Body of pancreas (tissue), 4 donors: ENCODE results near the gene DNAJC24. TPM values are rescaled to one million over a fixed set of nuclear protein-coding genes. Genes with fewer than 3 reads are reported as not detected.

Experiments used
- ATAC-seq: fragments of 150-250 bp; one replicate; pipeline ENCODE4 v1.9.1; 2016
- DNase-seq, 4 donors: peaks; one replicate each; pipeline ENCODE4 v3.0.0-alpha.2; 2019
- H3K27ac ChIP-seq, 4 donors: fragments of 200-600 bp; sonication (generic); 1 replicate in 3 of 4; 2 replicates in 1 of 4; pipeline versions ENCODE4 v1.5.1 to v1.6.1; 2016 to 2019; ENCODE audit warnings: mild to moderate bottlenecking in 1 of 4, mixed read lengths in 1 of 4, moderate library complexity in 1 of 4
- H3K27me3 ChIP-seq, 2 donors: fragments of 200-600 bp; sonication (generic); one replicate each; pipeline ENCODE4 v1.6.0; 2016; ENCODE audit warnings: mild to moderate bottlenecking in 1 of 2
- H3K36me3 ChIP-seq, 2 donors: fragments of 200-600 bp; sonication (generic); replicated peaks in 1 of 2; 2 replicates each; pipeline ENCODE4 v1.5.1; 2016; ENCODE audit warnings: low read depth in 2 of 2; ENCODE audit not compliant: insufficient read depth in 1 of 2
- H3K4me1 ChIP-seq: fragments of 200-600 bp; sonication (generic); one replicate; pipeline ENCODE4 v1.6.0; 2016
- H3K4me3 ChIP-seq, 2 donors: fragments of 200-600 bp; sonication (generic); 1 replicate in 1 of 2; 2 replicates in 1 of 2; pipeline ENCODE4 v1.5.1; 2016 to 2019
- H3K9me3 ChIP-seq, 3 donors: fragments of 200-600 bp; sonication (generic); 1 replicate in 2 of 3; 2 replicates in 1 of 3; pipeline ENCODE4 v1.5.1; 2016
- CTCF ChIP-seq, 7 experiments: fragments of 450-650 bp in 4 of 7; fragments of 200-600 bp in 3 of 7; sonication (generic) in 3 of 7; IDR thresholded peaks; one replicate each; pipeline ENCODE4 v1.5.1; 2016 to 2019; ENCODE audit warnings: antibody characterized with exemption in 7 of 7
- POLR2A ChIP-seq, 3 donors: fragments of 450-650 bp; IDR thresholded peaks; one replicate each; pipeline ENCODE4 v1.6.1; 2016; ENCODE audit warnings: antibody characterized with exemption in 3 of 3, mild to moderate bottlenecking in 2 of 3
- WGBS, 2 donors: methylation state at CpG; one replicate each; pipeline ENCODE4 v1.1.5; 2017; 5-methylcytosine and 5-hydroxymethylcytosine counted together
- intact Hi-C: fragments of 100-400 bp; cut with DNase I; formaldehyde crosslinking; loops from one replicate; pipeline ENCODE4 v1.15.1; 2023
- total RNA-seq, 2 donors: library from RNA; depleted of rRNA; stranded (reverse); fragments of >200 nt; gene quantifications; one replicate each; pipeline ENCODE4 v1.1.0, GENCODE V29; 2016

DNAJC24 gene
- total RNA-seq, 2 donors from 2014 or later, result 16.1 to 32.3 TPM

GRCh38 chr11:31419138-31419537, 49.5 kb downstream of the DNAJC24 start:
- Histone ChIP-seq H3K4me3 (no peak overlapping the region), H3K4me1 (no peaks in the 10 kb centered on the region), H3K27me3 (peaks cover 0 to 2% of the 10 kb centered on the region in 2 donors), H3K27ac (no peak overlapping the region), H3K9me3 (no peaks in the 10 kb centered on the region), H3K36me3 (no peaks in the 10 kb centered on the region)
- no peak for ATAC-seq
- intact Hi-C loops, result no loop called here
- no peak for DNase-seq
- TF ChIP-seq POLR2A (IDR thresholded peaks at IDR 0.05) (no peak), CTCF (IDR thresholded peaks at IDR 0.05) (no peak)
- 93 to 95% methylated on average over 3 of the region's 3 CpGs for WGBS, 2 donors

- no peak for DNase-seq
- no peak for ATAC-seq
- Histone ChIP-seq H3K4me1 (no peaks in the 10 kb centered on the region), H3K9me3 (no peaks in the 10 kb centered on the region), H3K36me3 (no peaks in the 10 kb centered on the region), H3K4me3 (no peak overlapping the region), H3K27me3 (peaks cover 0 to 2% of the 10 kb centered on the region in 2 donors), H3K27ac (no peak overlapping the region)
- intact Hi-C loops, result no loop called here
- 57 to 67% methylated on average over 1 of the region's 1 CpG for WGBS, 2 donors
- TF ChIP-seq POLR2A (IDR thresholded peaks at IDR 0.05) (no peak), CTCF (IDR thresholded peaks at IDR 0.05) (no peak)
Observed at GRCh38 chr11:31419669-31420068, 50.0 kb downstream of the DNAJC24 start.

- ATAC-seq (no peak), DNase-seq (no peak)
- H3K9me3 ChIP-seq, result no peaks in the 10 kb centered on the region
- 60 to 67% methylated on average over 2 of the region's 2 CpGs for WGBS, 2 donors
- intact Hi-C loops, result no loop called here
- H3K27me3 ChIP-seq, result no peaks in the 10 kb centered on the region
- H3K36me3 ChIP-seq, result no peaks in the 10 kb centered on the region
- H3K4me3 ChIP-seq, result no peak overlapping the region
- H3K4me1 ChIP-seq, result no peaks in the 10 kb centered on the region
- TF ChIP-seq CTCF (IDR thresholded peaks at IDR 0.05), result no peak
- no peak for TF ChIP-seq POLR2A (IDR thresholded peaks at IDR 0.05)
- H3K27ac ChIP-seq, result no peak overlapping the region
Observed at GRCh38 chr11:31421820-31422219, 52.2 kb downstream of the DNAJC24 start.

- Histone ChIP-seq H3K4me3 (no peak overlapping the region), H3K36me3 (no peaks in the 10 kb centered on the region), H3K9me3 (no peaks in the 10 kb centered on the region), H3K27ac (no peak overlapping the region), H3K27me3 (no peaks in the 10 kb centered on the region), H3K4me1 (no peaks in the 10 kb centered on the region)
- no peak for DNase-seq
- TF ChIP-seq POLR2A (IDR thresholded peaks at IDR 0.05) (no peak), CTCF (IDR thresholded peaks at IDR 0.05) (no peak)
- no peak for ATAC-seq
- WGBS, 2 donors, result 95 to 97% methylated on average over 1 of the region's 1 CpG
- intact Hi-C loops, result no loop called here
Observed at GRCh38 chr11:31422703-31423102, 53.0 kb downstream of the DNAJC24 start.

GRCh38 chr11:31424652-31425051, 55.0 kb downstream of the DNAJC24 start:
- ATAC-seq (no peak), DNase-seq (no peak)
- Histone ChIP-seq H3K4me1 (no peaks in the 10 kb centered on the region), H3K27ac (no peak overlapping the region), H3K36me3 (peaks cover 0 to under 1% of the 10 kb centered on the region in 2 donors), H3K27me3 (no peaks in the 10 kb centered on the region), H3K9me3 (no peaks in the 10 kb centered on the region), H3K4me3 (no peak overlapping the region)
- TF ChIP-seq CTCF (IDR thresholded peaks at IDR 0.05) (no peak), POLR2A (IDR thresholded peaks at IDR 0.05) (no peak)
- intact Hi-C loops, result no loop called here
